Astrocyte of the spinal cord (primary cell): Measurements from ENCODE around the gene NCOA3.

ENCODE experiments used
- DNase-seq: peaks from one replicate; pipeline ENCODE4 v3.0.0; 2011; ENCODE audit warnings: low read depth, low spot score
- H3K4me3 ChIP-seq: 2 replicates; pipeline ENCODE4 v1.5.1; 2011; ENCODE audit warnings: low read depth, mild to moderate bottlenecking, low read length, moderate library complexity
- CTCF ChIP-seq: IDR thresholded peaks from 2 replicates; pipeline ENCODE4 v1.5.1; 2012; ENCODE audit warnings: low read depth, mild to moderate bottlenecking, low read length, inconsistent platforms
- in situ Hi-C: cut with HindIII; loops from 2 replicates; pipeline ENCODE4 v1.10.0; 2017; ENCODE audit warnings: low sequenced_read_pairs

Gene NCOA3

GRCh38 chr20:47667531-47668312 is 166.0 kb downstream of the NCOA3 start:
- in situ Hi-C loops: no loop called here
- no peak for TF ChIP-seq CTCF
- H3K4me3 ChIP-seq: no peak overlapping the region
- no peak for DNase-seq

GRCh38 chr20:47668313-47669151 is 166.8 kb downstream of the NCOA3 start:
- no peak for TF ChIP-seq CTCF
- DNase-seq: no peak
- H3K4me3 ChIP-seq: no peak overlapping the region
- in situ Hi-C loops: no loop called here

- no peak for DNase-seq
Observed at GRCh38 chr20:47669152-47669425, 167.4 kb downstream of the NCOA3 start.

GRCh38 chr20:47669489-47669888 is 167.8 kb downstream of the NCOA3 start:
- H3K4me3 ChIP-seq: no peak overlapping the region
- no peak for TF ChIP-seq CTCF
- DNase-seq: no peak
- in situ Hi-C loops: no loop called here

More at GRCh38 chr20:47669152-47669425, 167.4 kb downstream of the NCOA3 start:
- TF ChIP-seq CTCF: no peak
- H3K4me3 ChIP-seq: no peak overlapping the region
- in situ Hi-C loops: no loop called here

GRCh38 chr20:47669927-47670890 is 168.5 kb downstream of the NCOA3 start:
- no peak overlapping the region for H3K4me3 ChIP-seq
- TF ChIP-seq CTCF: no peak
- DNase-seq: no peak
- in situ Hi-C loops: no loop called here

- TF ChIP-seq CTCF: no peak
- no peak overlapping the region for H3K4me3 ChIP-seq
- no peak for DNase-seq
- in situ Hi-C loops: no loop called here
Observed at GRCh38 chr20:47670913-47671312, 169.2 kb downstream of the NCOA3 start.
